Spleen (tissue), 11 donors: ENCODE data around the gene NAXE. TPM values are rescaled to one million over a fixed set of nuclear protein-coding genes. Genes with fewer than 3 reads are reported as not detected.

Experiments
- DNase-seq: peaks from one replicate; pipeline ENCODE4 v3.0.0-alpha.2; 2020
- H3K27ac ChIP-seq, 8 donors: fragments of 200-600 bp; sonication (generic) in 7 of 8; 1 replicate in 4 of 8; 2 replicates in 4 of 8; pipeline versions ENCODE4 v1.5.0 to v1.8.0; 2016 to 2021; ENCODE audit warnings: inconsistent platforms in 4 of 8, mild to moderate bottlenecking in 4 of 8, moderate library complexity in 1 of 8
- H3K27me3 ChIP-seq, 7 donors: fragments of 200-600 bp; sonication (generic) in 6 of 7; replicated peaks in 1 of 7; 1 replicate in 4 of 7; 2 replicates in 3 of 7; pipeline versions ENCODE4 v1.5.0 to v1.8.0; 2016 to 2021; ENCODE audit warnings: inconsistent platforms in 3 of 7, mild to moderate bottlenecking in 1 of 7
- H3K36me3 ChIP-seq, 6 donors: fragments of 200-600 bp; sonication (generic) in 5 of 6; 1 replicate in 4 of 6; 2 replicates in 2 of 6; pipeline versions ENCODE4 v1.5.0 to v1.8.0; 2016 to 2021; ENCODE audit warnings: inconsistent platforms in 2 of 6
- H3K4me1 ChIP-seq, 6 donors: fragments of 200-600 bp; sonication (generic) in 5 of 6; 1 replicate in 3 of 6; 2 replicates in 3 of 6; pipeline versions ENCODE4 v1.5.0 to v1.8.0; 2016 to 2021; ENCODE audit warnings: inconsistent platforms in 3 of 6
- H3K4me3 ChIP-seq, 8 donors: fragments of 200-600 bp; sonication (generic) in 7 of 8; 1 replicate in 4 of 8; 2 replicates in 4 of 8; pipeline versions ENCODE4 v1.5.0 to v1.8.0; 2016 to 2021; ENCODE audit warnings: inconsistent platforms in 4 of 8, mild to moderate bottlenecking in 4 of 8, moderate library complexity in 2 of 8
- H3K9me3 ChIP-seq, 8 donors: fragments of 200-600 bp; sonication (generic) in 7 of 8; 1 replicate in 4 of 8; 2 replicates in 4 of 8; pipeline versions ENCODE4 v1.5.0 to v1.8.0; 2016 to 2021; ENCODE audit warnings: inconsistent platforms in 4 of 8
- CTCF ChIP-seq, 11 experiments: fragments of 200-600 bp in 7 of 11; fragments of 450-650 bp in 4 of 11; sonication (generic) in 4 of 11; IDR thresholded peaks in 8 of 11; conservative IDR thresholded peaks in 3 of 11; 1 replicate in 7 of 11; 2 replicates in 4 of 11; pipeline versions ENCODE4 v1.4.0 to v1.8.0; 2016 to 2021; ENCODE audit warnings: antibody characterized with exemption in 11 of 11, inconsistent platforms in 4 of 11, mild to moderate bottlenecking in 1 of 11
- POLR2A ChIP-seq, 3 donors: fragments of 450-650 bp; IDR thresholded peaks; one replicate each; pipeline ENCODE4 v1.5.1; 2017; ENCODE audit warnings: antibody characterized with exemption in 3 of 3, mild to moderate bottlenecking in 1 of 3
- POLR2AphosphoS5 ChIP-seq, 3 donors: sonication (generic); formaldehyde crosslinking; IDR thresholded peaks; one replicate each; pipeline ENCODE4 v1.5.1; 2017; ENCODE audit warnings: antibody characterized with exemption in 3 of 3
- WGBS, 5 donors: extraction: QIAGEN DNeasy Blood & Tissue Kit in 3 of 5; methylation state at CpG; one replicate each; pipeline versions ENCODE4 v1.1.5 to v1.1.7; 2013 to 2018; 5-methylcytosine and 5-hydroxymethylcytosine counted together
- intact Hi-C: fragments of 100-400 bp; cut with DNase I; formaldehyde crosslinking; loops from one replicate; pipeline ENCODE4 v1.15.0; 2023; ENCODE audit warnings: low total_unique reads
- polyA plus RNA-seq, 3 donors: library from polyadenylated mRNA; stranded (reverse); fragments of 200-250 nt; gene quantifications; one replicate each; pipeline ENCODE4 v1.2.1, GENCODE V29; 2013
- total RNA-seq, 7 donors: library from RNA; depleted of rRNA in 3 of 7; stranded (reverse); fragments of >200 nt in 3 of 7; fragmentation: NEBNext Ultra II Directional in 4 of 7; extraction: Animal tissue kit (Norgen Biotek cat#: 25700) in 4 of 7; gene quantifications; one replicate each; pipeline versions ENCODE4 v1.1.0 to v1.2.1, GENCODE V29; 2016 to 2021
- donor health status: healthy with polysubstance abuse.
- donor health status: DM: no; HTN: no; CAD: no; lungs with moderate emphysema.
- donor health status: DM: no; HTN: no; CAD: no.
- donor health status: Bipolar disorder and iron deficiency.
- donor health status: healthy.
- donor health status: DM: no; HTN: no; CAD: no.
- donor health status: DM: yes; HTN: yes; CAD: no.

The NAXE gene
- total and polyA plus RNA-seq, 10 donors: 34.7 to 74.7 (median 48.7) TPM

- H3K27me3 ChIP-seq: no peaks in the 10 kb centered on the region
- WGBS, 5 donors: 79 to 82% (median 80%) methylated on average over 5 to 8 of the region's 8 CpGs
- intact Hi-C loops: no loop called here
- H3K27ac ChIP-seq: peak overlapping the region in 1 of 8 donors; percentile 91
- TF ChIP-seq CTCF (IDR thresholded peaks at IDR 0.05 in 8 of 11, conservative IDR thresholded peaks at IDR 0.05 in 3 of 11) (no peak), POLR2A (IDR thresholded peaks at IDR 0.05) (no peak), POLR2AphosphoS5 (IDR thresholded peaks at IDR 0.05) (no peak)
- no peak for DNase-seq
- peak overlapping the region in 1 of 8 donors; percentile 92 for H3K4me3 ChIP-seq
- H3K36me3 ChIP-seq: peaks cover 0 to 55% (median 41%) of the 10 kb centered on the region in 6 donors
- no peaks in the 10 kb centered on the region for H3K9me3 ChIP-seq
- H3K4me1 ChIP-seq: peaks cover 6 to 29% (median 15%) of the 10 kb centered on the region in 6 donors
These were observed 1.5 kb downstream of the NAXE start for GRCh38 chr1:156592910-156593660.

GRCh38 chr1:156593661-156593989 is 2.0 kb downstream of the NAXE start:
- no peaks in the 10 kb centered on the region for H3K27me3 ChIP-seq
- no peak for TF ChIP-seq CTCF (IDR thresholded peaks at IDR 0.05 in 8 of 11, conservative IDR thresholded peaks at IDR 0.05 in 3 of 11)
- no peak for TF ChIP-seq POLR2AphosphoS5 (IDR thresholded peaks at IDR 0.05)
- no peak for TF ChIP-seq POLR2A (IDR thresholded peaks at IDR 0.05)
- intact Hi-C loops: no loop called here
- H3K27ac ChIP-seq: no peak overlapping the region
- WGBS, 5 donors: 72 to 91% (median 85%) methylated on average over 8 of the region's 8 CpGs
- peaks cover 0 to 60% (median 45%) of the 10 kb centered on the region in 6 donors for H3K36me3 ChIP-seq
- no peak for DNase-seq
- peaks cover 6 to 29% (median 15%) of the 10 kb centered on the region in 6 donors for H3K4me1 ChIP-seq
- H3K4me3 ChIP-seq: no peak overlapping the region
- no peaks in the 10 kb centered on the region for H3K9me3 ChIP-seq

GRCh38 chr1:156594190-156594589 is 2.6 kb downstream of the NAXE start:
- WGBS, 5 donors: 93 to 96% (median 95%) methylated on average over 3 of the region's 3 CpGs
- no peaks in the 10 kb centered on the region for H3K9me3 ChIP-seq
- H3K27ac ChIP-seq: no peak overlapping the region
- no peak for DNase-seq
- TF ChIP-seq POLR2AphosphoS5 (IDR thresholded peaks at IDR 0.05) (no peak), POLR2A (IDR thresholded peaks at IDR 0.05) (no peak), CTCF (IDR thresholded peaks at IDR 0.05 in 8 of 11, conservative IDR thresholded peaks at IDR 0.05 in 3 of 11) (no peak)
- H3K4me1 ChIP-seq: peaks cover 6 to 33% (median 15%) of the 10 kb centered on the region in 6 donors
- intact Hi-C loops: no loop called here
- no peak overlapping the region for H3K4me3 ChIP-seq
- peaks cover 0 to 65% (median 48%) of the 10 kb centered on the region in 6 donors for H3K36me3 ChIP-seq
- H3K27me3 ChIP-seq: no peaks in the 10 kb centered on the region

GRCh38 chr1:156595016-156595415 is 3.4 kb downstream of the NAXE start:
- intact Hi-C loops: no loop called here
- H3K9me3 ChIP-seq: no peaks in the 10 kb centered on the region
- no peak for DNase-seq
- H3K4me3 ChIP-seq: no peak overlapping the region
- peaks cover 0 to 65% (median 48%) of the 10 kb centered on the region in 6 donors for H3K36me3 ChIP-seq
- TF ChIP-seq POLR2A (IDR thresholded peaks at IDR 0.05): no peak
- TF ChIP-seq POLR2AphosphoS5 (IDR thresholded peaks at IDR 0.05): no peak
- no peak for TF ChIP-seq CTCF (IDR thresholded peaks at IDR 0.05 in 8 of 11, conservative IDR thresholded peaks at IDR 0.05 in 3 of 11)
- H3K27me3 ChIP-seq: no peaks in the 10 kb centered on the region
- H3K27ac ChIP-seq: no peak overlapping the region
- H3K4me1 ChIP-seq: peaks cover 10 to 42% (median 20%) of the 10 kb centered on the region in 6 donors
- 88 to 98% (median 93%) methylated on average over 2 of the region's 2 CpGs for WGBS, 5 donors
